Measurements from ENCODE around the gene CLASP1. TPM values are rescaled to one million over a fixed set of nuclear protein-coding genes. Genes with fewer than 3 reads are reported as not detected.

CLASP1 gene
- total and polyA plus RNA-seq, 2 of the 8 experiments (the other 6 are each of a cell fraction or from before 2014, with no cell fraction given), result 7.3 to 53.9 TPM

- H3K79me1 ChIP-seq (ENCODE audit: low read depth, low read length), result peaks cover 8% of the 10 kb centered on the region; the same call in 1 of the 2 replicates
- no peak overlapping the region for H4K8ac ChIP-seq (ENCODE audit: extremely low read depth, insufficient read depth, low read length)
- CTCF ChIA-PET (ENCODE audit: partially characterized antibody), result interaction anchor here (0.7 to 0.9 kb wide), 2 partner anchors 11 to 20 kb away, joined by 3 read pairs; no protein-coding TSS in a partner anchor
- peaks cover 0 to 10% (median 0%) of the 10 kb centered on the region in 4 experiments; a peak in 1 of 7 replicates for H3K4me1 ChIP-seq (replicated peaks in 1 of 4; ENCODE audit: control insufficient read depth in 3 of 4, insufficient read depth in 4 of 4, low read length in 3 of 4)
- H3K56ac ChIP-seq (replicated peaks; ENCODE audit: insufficient read length, low read depth, low read length), result no peak overlapping the region
- H3K4me2 ChIP-seq (ENCODE audit: insufficient read depth in 1 of 2, low read depth in 2 of 2, low read length in 2 of 2), result no peak overlapping the region
- H4K20me1 ChIP-seq (replicated peaks in 1 of 2; ENCODE audit: control insufficient read depth in 1 of 2, insufficient read depth in 2 of 2, low read length in 2 of 2), result peaks cover 1 to 3% of the 10 kb centered on the region in 2 experiments
- H3K4ac ChIP-seq (replicated peaks; ENCODE audit: insufficient read length, low read depth, low read length), result no peak overlapping the region
- DNase-seq (ENCODE audit: low read depth in 1 of 2, low spot score in 2 of 2), result no peak
- H2BK15ac ChIP-seq (ENCODE audit: low read length), result no peak overlapping the region
- H3K9ac ChIP-seq (replicated peaks in 1 of 4; ENCODE audit: extremely low read depth in 1 of 4, low read depth in 3 of 4, low read length in 3 of 4), result no peak overlapping the region
- H2AFZ ChIP-seq (ENCODE audit: low read length), result no peak overlapping the region
- no peak overlapping the region for H4K91ac ChIP-seq (replicated peaks; ENCODE audit: insufficient read length, low read length)
- FAIRE-seq, result no peak
- no peak overlapping the region for H2BK120ac ChIP-seq (replicated peaks; ENCODE audit: low read depth, low read length)
- POLR2A ChIA-PET (ENCODE audit: partially characterized antibody), result interaction anchor here (1.3 kb wide), 2 partner anchors 82 to 169 kb away, joined by 3 to 4 read pairs; partner anchors contain the start of genes CLASP1 and NIFK
- H2BK20ac ChIP-seq (ENCODE audit: low read length), result no peak overlapping the region
- H3K9me3 ChIP-seq (ENCODE audit: insufficient read depth in 2 of 2, low read depth in 1 of 2, low read length in 1 of 2), result peaks cover 0 to 6% of the 10 kb centered on the region in 2 experiments; a peak in 1 of 4 replicates
- H3K14ac ChIP-seq (ENCODE audit: insufficient read length), result no peak overlapping the region
- peaks cover 7 to 59% of the 10 kb centered on the region in 2 experiments; a peak in 3 of 4 replicates for H3K79me2 ChIP-seq (ENCODE audit: control insufficient read depth in 1 of 2, insufficient read depth in 2 of 2, low read length in 2 of 2)
- no peak overlapping the region for H2BK12ac ChIP-seq (ENCODE audit: low read depth, low read length)
- H3K4me3 ChIP-seq (ENCODE audit: extremely low read depth in 1 of 4, insufficient read depth in 2 of 4, low read depth in 3 of 4, low read length in 4 of 4), result no peak overlapping the region
- no peak overlapping the region for H3K27ac ChIP-seq (ENCODE audit: low read depth, low read length)
- no peak overlapping the region for H3K18ac ChIP-seq (ENCODE audit: extremely low read depth, low read length)
- H2AK5ac ChIP-seq (ENCODE audit: low read depth, low read length), result no peak overlapping the region
- H3K23me2 ChIP-seq (ENCODE audit: low read depth, low read length), result no peaks in the 10 kb centered on the region
- WGBS, 2 experiments (ENCODE audit: extremely low coverage in 1 of 2, insufficient coverage in 1 of 2, insufficient read length in 1 of 2, insufficient replicate concordance in 2 of 2, low coverage in 1 of 2, low lambda C conversion rate in 2 of 2, missing lambda C conversion rate in 1 of 2), result 70% methylated on average over 4 of the region's 4 CpGs; no CpG with 5 or more reads in 1 of the 2 experiments
- H3K23ac ChIP-seq (ENCODE audit: insufficient read length), result no peak overlapping the region
- H4K5ac ChIP-seq (ENCODE audit: insufficient read length, low read depth, low read length), result no peak overlapping the region
- no peaks in the 10 kb centered on the region for H3K27me3 ChIP-seq (replicated peaks in 1 of 4; ENCODE audit: control insufficient read depth in 3 of 4, extremely low read depth in 1 of 4, insufficient read depth in 3 of 4, low read length in 3 of 4)
- H2BK5ac ChIP-seq (ENCODE audit: low read depth, low read length), result no peak overlapping the region
- H3K36me3 ChIP-seq (ENCODE audit: control insufficient read depth in 2 of 4, insufficient read depth in 4 of 4, low read length in 3 of 4), result no peaks in the 10 kb centered on the region; a peak in 2 of 8 replicates
- TF ChIP-seq YY1 (IDR thresholded peaks at IDR 0.05; ENCODE audit: low read depth, low read length), result no peak
- TF ChIP-seq GTF2F1 (IDR thresholded peaks at IDR 0.05; ENCODE audit: borderline replicate concordance, low read depth, low read length), result no peak
- no peak for TF ChIP-seq KDM1A (IDR thresholded peaks at IDR 0.05; ENCODE audit: borderline replicate concordance, low read length)
- no peak for TF ChIP-seq CTBP2 (IDR thresholded peaks at IDR 0.05; ENCODE audit: borderline replicate concordance, insufficient read depth, insufficient read length, low read length)
- TF ChIP-seq TEAD4 (IDR thresholded peaks at IDR 0.05; ENCODE audit: low read depth, low read length), result no peak
- no peak for TF ChIP-seq HDAC2 (IDR thresholded peaks at IDR 0.05; ENCODE audit: borderline replicate concordance in 1 of 2, low read depth in 2 of 2, low read length in 2 of 2)
- TF ChIP-seq EP300 (IDR thresholded peaks at IDR 0.05; ENCODE audit: borderline replicate concordance in 1 of 2, low read depth in 2 of 2, low read length in 2 of 2), result no peak
- no peak for TF ChIP-seq SAP30 (IDR thresholded peaks at IDR 0.05; ENCODE audit: insufficient read depth, insufficient replicate concordance, low read length)
- TF ChIP-seq CBX8 (IDR thresholded peaks at IDR 0.05; ENCODE audit: borderline replicate concordance, low read depth, low read length), result no peak
- no peak for TF ChIP-seq FOSL1 (IDR thresholded peaks at IDR 0.05; ENCODE audit: insufficient read depth, low read depth, low read length)
- no peak for TF ChIP-seq POU5F1 (IDR thresholded peaks at IDR 0.05; ENCODE audit: low read depth, low read length)
- TF ChIP-seq RBBP5 (IDR thresholded peaks at IDR 0.05; ENCODE audit: borderline replicate concordance, low read depth, low read length), result no peak
Measured at GRCh38 chr2:121567957-121568409, 81.3 kb downstream of the CLASP1 start.

Measured in H1 (cell line).